ENCODE data around the gene TRNAU1AP.
"Not testable (repeated sequence)": the region's sequence is repeated elsewhere in the genome, so short reads cannot be mapped to it uniquely, and the experiment has no call there.

The TRNAU1AP gene

DNA sequence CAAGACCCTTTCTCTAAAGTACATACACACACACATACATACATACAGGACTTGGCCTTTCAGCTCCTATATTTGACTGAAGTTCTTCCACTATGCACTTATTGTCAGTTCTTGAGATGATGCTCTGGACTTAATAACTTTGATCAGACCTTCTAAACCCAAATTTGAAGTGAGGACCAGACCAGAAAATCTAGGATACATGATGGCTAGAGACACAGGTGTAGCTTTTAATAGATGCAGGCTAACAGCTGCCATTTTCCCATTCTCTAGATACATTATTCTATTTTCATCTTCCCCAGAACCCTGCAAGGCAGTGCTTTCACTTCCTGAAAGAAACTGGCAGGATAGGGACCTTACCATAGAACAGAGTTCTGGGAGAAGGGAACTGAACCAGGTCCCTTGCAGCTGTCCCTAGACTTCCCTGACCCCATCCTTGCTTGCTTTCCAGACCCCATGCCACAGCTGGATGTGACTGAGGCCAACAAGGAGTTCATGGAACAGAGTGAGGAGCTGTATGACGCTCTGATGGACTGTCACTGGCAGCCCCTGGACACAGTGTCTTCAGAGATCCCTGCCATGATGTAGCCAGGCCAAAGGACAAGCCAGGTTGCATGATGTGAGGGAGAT, 24.3 kb downstream of the TRNAU1AP start:
- no peak for DNase-seq (ENCODE audit: low read depth)

DNA sequence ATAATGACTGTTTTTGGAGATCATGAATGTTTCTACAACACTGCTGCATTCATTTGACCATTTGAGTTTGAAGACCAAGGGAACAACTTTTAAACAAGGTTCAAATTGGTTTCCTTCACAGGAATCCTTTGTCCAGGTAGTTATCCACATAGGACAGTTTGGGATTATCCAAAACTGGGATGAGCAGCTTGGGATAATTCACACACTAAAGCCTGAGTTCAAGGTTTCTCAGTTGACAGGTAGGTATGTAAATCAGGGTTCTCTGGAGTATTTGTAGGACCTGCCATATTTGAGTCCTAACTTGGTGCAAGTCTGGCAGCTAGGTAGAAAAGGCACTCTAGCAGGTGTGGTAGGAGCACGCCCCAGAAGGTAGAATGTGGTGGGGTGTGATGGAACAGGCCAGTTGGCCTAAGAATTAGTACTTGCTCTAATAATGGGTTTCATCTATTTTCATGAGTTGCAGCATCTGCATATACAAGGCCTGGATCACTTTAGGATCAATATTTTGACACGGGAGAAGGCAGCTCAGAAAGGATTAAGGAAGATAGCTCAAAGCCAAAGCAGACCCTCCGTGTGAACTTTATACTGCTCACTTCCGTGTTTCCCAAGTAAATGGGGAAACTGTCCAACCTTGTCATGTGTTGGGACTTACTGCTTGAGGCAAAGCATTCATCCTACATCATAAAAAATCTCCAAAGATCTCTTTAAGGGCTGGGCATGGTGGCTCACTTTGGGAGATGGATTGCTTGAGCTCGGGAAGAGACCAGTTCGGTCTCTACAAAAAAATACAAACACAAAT, 25.1 kb downstream of the TRNAU1AP start:
- DNase-seq (ENCODE audit: low read depth), result no peak

GRCh38 chr1:28578696-28579218, 25.9 kb downstream of the TRNAU1AP start:
- DNase-seq (ENCODE audit: low read depth), result no peak

DNA sequence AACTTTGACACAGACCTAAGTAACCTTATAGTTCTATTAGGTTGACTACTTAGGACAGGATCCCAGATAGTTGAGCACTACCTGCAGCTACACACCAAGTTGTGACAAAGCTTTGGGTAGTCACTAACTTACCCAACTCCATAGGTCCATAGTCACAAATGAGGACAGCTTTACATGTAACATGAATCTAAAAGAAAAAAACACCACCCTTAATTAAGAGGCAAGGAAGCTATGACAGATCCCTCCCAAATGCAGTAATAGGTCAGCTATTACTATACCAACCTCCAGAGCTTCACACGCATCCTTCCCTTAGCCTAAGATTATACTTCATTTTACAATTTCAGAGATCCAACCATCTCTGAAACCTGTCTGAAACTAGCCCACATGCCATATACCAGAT, 26.5 kb downstream of the TRNAU1AP start:
- DNase-seq (ENCODE audit: low read depth), result no peak

GRCh38 chr1:28580722-28581530, 28.0 kb downstream of the TRNAU1AP start:
- DNase-seq (ENCODE audit: low read depth), result no peak

GRCh38 chr1:28581531-28582247, 28.8 kb downstream of the TRNAU1AP start:
- peak; percentile 89 for DNase-seq (ENCODE audit: low read depth)

- DNase-seq (ENCODE audit: low read depth), result no peak
Observed at GRCh38 chr1:28582248-28582615, 29.3 kb downstream of the TRNAU1AP start.

DNA sequence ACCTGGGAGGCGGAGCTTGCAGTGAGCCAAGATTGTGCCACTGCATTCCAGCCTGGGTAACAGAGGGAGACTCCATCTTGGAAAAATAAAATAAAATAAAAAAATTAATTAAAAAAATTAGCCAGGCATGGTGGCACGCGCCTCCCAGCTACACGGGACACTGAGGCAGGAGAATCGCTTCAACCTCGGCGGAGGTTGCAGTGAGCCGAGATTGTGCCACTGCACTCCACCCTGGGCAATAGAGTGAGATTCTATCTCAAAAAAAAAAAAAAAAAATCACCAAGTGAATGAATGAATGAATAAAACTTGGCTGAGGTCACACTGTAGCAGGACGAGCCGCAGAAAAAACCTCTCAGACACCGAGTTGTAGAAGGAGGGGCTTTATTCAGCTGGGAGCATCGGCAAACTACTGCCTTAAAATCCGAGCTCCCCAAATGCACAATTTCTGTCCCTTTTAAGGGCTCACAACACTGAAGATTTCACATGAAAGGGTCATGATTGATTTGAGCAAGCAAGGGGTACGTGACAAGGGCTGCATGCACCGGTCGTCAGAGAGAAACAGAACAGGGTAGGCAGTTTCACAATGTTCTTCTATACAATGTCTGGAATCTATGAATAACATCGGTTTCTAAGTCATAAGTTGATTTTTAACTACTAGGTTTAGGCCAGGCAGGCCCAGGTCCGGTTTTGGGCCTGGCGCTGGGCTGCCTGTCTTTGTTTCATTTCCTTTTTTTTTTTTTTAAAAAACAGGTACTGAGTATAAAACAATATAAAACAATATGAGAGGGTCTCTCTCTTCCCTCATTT, 33.9 kb downstream of the TRNAU1AP start:
- not testable (repeated sequence) for DNase-seq (ENCODE audit: low read depth)

- DNase-seq (ENCODE audit: low read depth), result no peak
Observed at GRCh38 chr1:28591708-28592320, 38.9 kb downstream of the TRNAU1AP start, which contains the start of gene RAB42. RAB42 (plus strand) TSS chr1:28592265; CDS start chr1:28592512, 247 bp downstream.

- no peak for DNase-seq (ENCODE audit: low read depth)
Observed at GRCh38 chr1:28592321-28593071, 39.6 kb downstream of the TRNAU1AP start.

DNA sequence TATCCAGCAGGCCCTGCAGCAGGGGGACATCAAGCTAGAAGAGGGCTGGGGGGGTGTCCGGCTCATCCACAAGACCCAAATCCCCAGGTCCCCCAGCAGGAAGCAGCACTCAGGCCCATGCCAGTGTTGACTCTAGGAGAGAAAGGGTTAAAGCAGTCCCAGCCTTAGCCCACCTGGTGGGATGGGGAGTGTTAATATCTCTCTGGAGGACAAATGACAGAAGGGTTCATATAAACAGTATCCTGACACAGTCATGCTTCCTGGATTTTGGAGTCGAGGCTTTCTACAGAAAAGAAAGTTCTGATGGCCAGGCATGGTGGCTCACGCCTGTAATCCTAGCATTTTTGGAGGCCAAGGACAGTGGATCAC, 41.1 kb downstream of the TRNAU1AP start:
- not testable (repeated sequence) for DNase-seq (ENCODE audit: low read depth)

DNA sequence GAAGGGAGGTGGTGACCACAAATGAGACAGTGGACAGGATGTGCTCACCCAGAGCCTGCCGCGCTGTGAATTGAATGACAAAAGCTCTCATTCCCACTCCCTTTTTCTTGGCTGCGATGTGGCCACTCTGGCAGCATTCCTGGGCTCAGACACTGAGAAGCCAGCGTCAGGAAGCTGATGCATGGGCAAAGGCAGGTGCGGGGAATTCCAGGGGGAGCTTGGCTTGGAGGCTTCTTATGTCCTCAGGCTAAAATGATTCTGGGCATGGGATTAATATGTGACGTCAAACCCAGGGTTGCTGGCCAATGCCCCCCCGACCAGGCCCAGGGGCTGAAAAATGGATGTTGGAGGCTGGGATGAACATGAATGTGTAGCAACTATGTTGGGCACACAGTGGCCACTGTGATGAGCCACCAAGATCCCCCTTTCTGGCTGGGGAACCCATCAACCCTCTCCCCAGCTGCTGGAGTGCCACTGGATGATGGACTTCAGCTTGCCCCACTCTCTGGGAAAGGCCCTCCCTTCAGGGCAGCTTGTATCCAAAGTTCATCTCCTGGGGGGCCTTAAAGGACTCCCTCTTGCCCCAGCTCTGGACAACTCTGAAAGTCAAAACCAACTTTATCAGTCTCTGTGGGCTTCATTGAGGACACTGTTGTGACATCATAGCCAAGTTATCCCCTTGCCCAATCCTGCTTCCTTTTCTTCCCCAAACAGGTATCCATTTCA, 42.0 kb downstream of the TRNAU1AP start:
- DNase-seq (ENCODE audit: low read depth), result not testable (repeated sequence)

GRCh38 chr1:28595412-28596191, 42.7 kb downstream of the TRNAU1AP start:
- no peak for DNase-seq (ENCODE audit: low read depth)

DNA sequence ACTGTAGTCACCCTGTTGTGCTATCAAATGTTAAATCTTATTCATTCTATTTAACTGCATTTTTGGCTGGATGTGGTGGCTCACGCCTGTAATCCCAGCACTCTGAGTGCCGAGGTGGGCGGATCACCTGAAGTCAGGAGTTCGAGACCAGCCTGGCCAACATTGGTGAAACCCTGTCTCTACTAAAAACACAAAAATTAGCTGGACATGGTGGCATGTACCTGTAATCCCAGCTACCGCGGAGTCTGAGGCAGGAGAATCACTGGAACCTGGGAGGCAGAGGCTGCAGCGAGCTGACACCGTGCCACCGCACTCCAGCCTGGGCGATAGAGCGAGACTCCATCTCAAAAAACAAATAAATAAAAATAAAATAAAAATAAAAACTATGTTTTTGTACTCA, 43.4 kb downstream of the TRNAU1AP start:
- DNase-seq (ENCODE audit: low read depth), result not testable (repeated sequence)

GRCh38 chr1:28601696-28602095, 48.8 kb downstream of the TRNAU1AP start:
- no peak for DNase-seq (ENCODE audit: low read depth)

GRCh38 chr1:28602536-28603439, 49.9 kb downstream of the TRNAU1AP start:
- DNase-seq (ENCODE audit: low read depth), result no peak

DNA sequence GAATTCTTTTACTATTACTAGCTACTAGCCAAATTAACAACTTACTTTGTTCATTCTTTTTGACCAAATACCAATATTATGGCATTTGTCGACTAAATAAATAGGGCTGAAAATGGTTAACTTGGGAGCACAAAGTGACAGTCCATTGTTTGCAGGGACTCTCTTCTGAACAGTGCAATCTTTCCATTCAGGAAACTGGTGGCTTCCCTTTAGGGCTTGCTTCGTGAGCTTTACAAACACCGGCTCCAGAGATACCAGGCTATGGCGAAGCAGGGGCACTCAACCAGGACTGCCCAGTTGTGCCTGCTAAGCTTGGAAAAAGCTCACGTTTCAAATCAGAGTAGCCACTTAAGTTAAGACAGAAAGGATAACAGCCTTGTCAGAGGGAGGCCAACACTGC, 51.5 kb downstream of the TRNAU1AP start:
- DNase-seq (ENCODE audit: low read depth), result no peak

Measured in activated T-cell treated with anti-CD3 and anti-CD28 coated beads for 1 hour (primary cell).